Bone marrow (tissue), 2 donors: ENCODE measurements around the gene TIRAP.

Experiments used
- DNase-seq, 2 donors: peaks; one replicate each; lab custom pipeline; 2025; lab: John Stamatoyannopoulos, UW

Gene TIRAP

GRCh38 chr11:126343051-126343450 is 60.2 kb downstream of the TIRAP start:
- no peak for DNase-seq
